AG09319 (cell line): Measurements from ENCODE around the gene ACOT13.
"Not testable (repeated sequence)": the region's sequence is repeated elsewhere in the genome, so short reads cannot be mapped to it uniquely, and the experiment has no call there.

ENCODE experiments used
- DNase-seq: peaks from one replicate; pipeline ENCODE4 v3.0.0-alpha.2; 2010; ENCODE audit warnings: low read depth; ENCODE audit errors: extremely low read depth
- TF ChIP-seq, protein P1 (sequence below): IDR thresholded peaks from 2 replicates; pipeline ENCODE4 v1.5.1; 2011; ENCODE audit warnings: low read depth, mild to moderate bottlenecking, inconsistent platforms, low read length, moderate library complexity

Gene ACOT13

GRCh38 chr6:24721461-24722215, 54.8 kb downstream of the ACOT13 start:
- DNase-seq: peak; percentile 63
- TF ChIP-seq, protein P1, sequence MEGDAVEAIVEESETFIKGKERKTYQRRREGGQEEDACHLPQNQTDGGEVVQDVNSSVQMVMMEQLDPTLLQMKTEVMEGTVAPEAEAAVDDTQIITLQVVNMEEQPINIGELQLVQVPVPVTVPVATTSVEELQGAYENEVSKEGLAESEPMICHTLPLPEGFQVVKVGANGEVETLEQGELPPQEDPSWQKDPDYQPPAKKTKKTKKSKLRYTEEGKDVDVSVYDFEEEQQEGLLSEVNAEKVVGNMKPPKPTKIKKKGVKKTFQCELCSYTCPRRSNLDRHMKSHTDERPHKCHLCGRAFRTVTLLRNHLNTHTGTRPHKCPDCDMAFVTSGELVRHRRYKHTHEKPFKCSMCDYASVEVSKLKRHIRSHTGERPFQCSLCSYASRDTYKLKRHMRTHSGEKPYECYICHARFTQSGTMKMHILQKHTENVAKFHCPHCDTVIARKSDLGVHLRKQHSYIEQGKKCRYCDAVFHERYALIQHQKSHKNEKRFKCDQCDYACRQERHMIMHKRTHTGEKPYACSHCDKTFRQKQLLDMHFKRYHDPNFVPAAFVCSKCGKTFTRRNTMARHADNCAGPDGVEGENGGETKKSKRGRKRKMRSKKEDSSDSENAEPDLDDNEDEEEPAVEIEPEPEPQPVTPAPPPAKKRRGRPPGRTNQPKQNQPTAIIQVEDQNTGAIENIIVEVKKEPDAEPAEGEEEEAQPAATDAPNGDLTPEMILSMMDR: no peak

GRCh38 chr6:24723270-24723669, 56.4 kb downstream of the ACOT13 start:
- DNase-seq: no peak
- TF ChIP-seq, protein P1: no peak

DNA sequence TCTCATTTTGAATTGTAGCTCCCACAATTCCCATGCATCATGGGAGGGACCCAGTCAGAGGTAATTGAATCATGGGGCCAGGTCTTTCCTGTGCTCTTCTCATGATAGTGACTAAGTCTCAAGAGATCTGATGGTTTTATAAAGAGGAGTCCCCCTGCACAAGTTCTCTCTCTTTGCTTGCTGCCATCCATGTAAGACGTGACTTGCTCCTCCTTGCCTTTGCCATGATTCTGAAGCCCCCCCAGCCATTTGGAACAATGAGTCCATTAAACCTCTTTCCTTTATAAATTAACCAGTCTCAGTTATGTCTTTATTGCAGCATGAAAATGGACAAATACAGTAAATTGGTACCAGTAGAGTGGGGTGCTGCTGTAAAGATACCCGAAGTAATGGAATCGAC, 63.8 kb downstream of the ACOT13 start:
- not testable (repeated sequence) for DNase-seq

GRCh38 chr6:24731456-24732134, 64.7 kb downstream of the ACOT13 start:
- DNase-seq: not testable (repeated sequence)

DNA sequence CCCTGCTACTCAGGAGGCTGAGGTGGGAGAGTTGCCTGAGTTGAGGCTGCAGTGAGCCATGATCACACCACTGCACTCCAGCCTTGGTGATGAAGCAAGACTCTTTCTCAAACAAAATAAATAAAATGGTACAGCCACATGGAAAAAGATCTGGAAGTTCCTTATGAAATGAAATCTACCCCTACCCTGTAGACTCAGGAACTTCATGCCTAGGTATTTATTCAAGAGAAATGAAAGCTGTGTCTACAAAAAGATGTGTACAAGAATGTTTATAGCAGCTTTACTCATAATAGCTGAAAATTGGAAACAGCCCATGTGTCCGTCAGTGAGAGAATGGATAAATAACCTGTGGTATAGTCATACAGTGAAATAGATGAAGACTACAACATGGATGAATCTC, 67.3 kb downstream of the ACOT13 start:
- TF ChIP-seq, protein P1: no peak
- DNase-seq: no peak

- DNase-seq: not testable (repeated sequence)
These were observed 67.8 kb downstream of the ACOT13 start for GRCh38 chr6:24734710-24735109.

GRCh38 chr6:24738741-24739140, 71.9 kb downstream of the ACOT13 start:
- TF ChIP-seq, protein P1: no peak
- no peak for DNase-seq

DNA sequence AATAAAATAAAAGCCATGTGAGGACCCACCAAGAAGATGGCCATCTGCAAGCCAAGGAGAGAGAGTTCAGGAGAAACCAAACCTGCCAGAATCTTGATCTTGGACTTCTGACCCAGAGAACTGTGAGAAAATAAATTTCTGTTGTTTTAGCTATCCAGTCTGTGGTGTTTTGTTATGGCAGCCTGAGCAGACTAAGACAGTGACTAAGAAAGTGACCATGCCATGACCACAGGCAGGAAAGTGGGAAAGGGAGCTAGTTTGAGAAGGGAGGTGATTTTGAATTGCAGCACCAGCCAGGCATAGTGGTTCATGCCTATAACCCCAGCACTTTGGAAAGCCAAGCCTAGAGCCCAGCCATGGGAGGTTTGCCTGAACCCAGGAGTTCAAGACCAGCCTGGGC, 74.0 kb downstream of the ACOT13 start:
- TF ChIP-seq, protein P1: no peak
- DNase-seq: no peak

- TF ChIP-seq, protein P1: no peak
- no peak for DNase-seq
These were observed 75.4 kb downstream of the ACOT13 start for GRCh38 chr6:24742216-24742738.
